Tibial nerve (tissue), 4 donors: ENCODE measurements around the gene SOCS6. TPM values are rescaled to one million over a fixed set of nuclear protein-coding genes. Genes with fewer than 3 reads are reported as not detected.

Experiments used
- DNase-seq, 2 donors: peaks; one replicate each; pipeline ENCODE4 v3.0.0-alpha.2; 2019; ENCODE audit warnings: low spot score in 2 of 2
- H3K27ac ChIP-seq, 4 donors: fragments of 200-600 bp; sonication (generic) in 3 of 4; one replicate each; pipeline ENCODE4 v1.5.1; 2017 to 2019; ENCODE audit warnings: mild to moderate bottlenecking in 1 of 4
- H3K27me3 ChIP-seq, 2 donors: fragments of 200-600 bp; sonication (generic) in 1 of 2; one replicate each; pipeline versions ENCODE4 v1.5.1 to v1.6.0; 2017 to 2019
- H3K36me3 ChIP-seq, 3 donors: fragments of 200-600 bp; sonication (generic); one replicate each; pipeline ENCODE4 v1.5.1; 2018 to 2019
- H3K4me1 ChIP-seq, 4 donors: fragments of 200-600 bp; sonication (generic) in 3 of 4; one replicate each; pipeline ENCODE4 v1.5.1; 2017 to 2019
- H3K4me3 ChIP-seq, 4 donors: fragments of 200-600 bp; sonication (generic) in 3 of 4; one replicate each; pipeline ENCODE4 v1.5.1; 2017 to 2019; ENCODE audit warnings: mild to moderate bottlenecking in 1 of 4, moderate library complexity in 1 of 4
- H3K9me3 ChIP-seq, 4 donors: fragments of 200-600 bp; sonication (generic) in 3 of 4; one replicate each; pipeline ENCODE4 v1.5.1; 2017 to 2019
- EP300 ChIP-seq, 2 donors: sonication (generic); formaldehyde crosslinking; IDR thresholded peaks; one replicate each; pipeline ENCODE4 v1.6.1; 2017; ENCODE audit warnings: antibody characterized with exemption in 2 of 2, mild to moderate bottlenecking in 1 of 2
- POLR2A ChIP-seq, 2 donors: fragments of 450-650 bp; IDR thresholded peaks; one replicate each; pipeline ENCODE4 v1.6.1; 2017; ENCODE audit warnings: antibody characterized with exemption in 2 of 2, mild to moderate bottlenecking in 2 of 2, moderate library complexity in 2 of 2
- WGBS, 2 donors: methylation state at CpG; one replicate each; pipeline ENCODE4 v1.1.5; 2018; 5-methylcytosine and 5-hydroxymethylcytosine counted together
- total RNA-seq, 4 donors: library from RNA; depleted of rRNA; stranded (reverse); fragments of >200 nt; gene quantifications; one replicate each; pipeline ENCODE4 v1.1.0, GENCODE V29; 2016
- TF ChIP-seq, protein P1 (sequence below), 5 experiments: fragments of 200-600 bp in 3 of 5; fragments of 450-650 bp in 2 of 5; sonication (generic) in 3 of 5; IDR thresholded peaks; one replicate each; pipeline ENCODE4 v1.5.1; 2016 to 2019; ENCODE audit warnings: antibody characterized with exemption in 5 of 5, mild to moderate bottlenecking in 3 of 5, moderate library complexity in 2 of 5

SOCS6 gene
- total RNA-seq, 4 donors from 2014 or later: 12.9 to 21.8 (median 18.2) TPM

DNA sequence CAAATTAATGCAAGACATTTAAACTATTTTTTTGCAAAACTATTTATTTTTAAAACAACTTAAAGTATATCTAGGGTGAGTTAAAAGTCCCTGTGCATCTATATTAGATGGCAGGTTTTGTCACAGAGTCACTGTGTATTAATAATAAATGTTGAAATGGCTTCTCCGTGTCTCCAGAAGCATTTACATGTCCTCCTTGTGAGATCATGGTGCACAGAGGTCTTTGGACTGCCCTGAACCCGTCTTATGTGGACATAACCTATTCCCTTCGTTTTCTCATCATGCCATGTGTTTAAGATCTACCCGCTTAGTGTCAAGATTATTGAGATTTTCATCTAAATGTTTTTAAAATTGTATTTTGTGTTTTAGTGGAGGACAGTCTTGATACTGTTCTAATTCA is 39.3 kb downstream of the SOCS6 start:
- Histone ChIP-seq H3K4me1 (peaks cover 0 to 31% (median 7%) of the 10 kb centered on the region in 4 donors), H3K27me3 (no peaks in the 10 kb centered on the region), H3K9me3 (no peaks in the 10 kb centered on the region), H3K4me3 (no peak overlapping the region), H3K36me3 (peaks cover 0 to 25% (median 0%) of the 10 kb centered on the region in 3 donors), H3K27ac (peak overlapping the region in 1 of 4 donors; percentile 61)
- TF ChIP-seq, protein P1, sequence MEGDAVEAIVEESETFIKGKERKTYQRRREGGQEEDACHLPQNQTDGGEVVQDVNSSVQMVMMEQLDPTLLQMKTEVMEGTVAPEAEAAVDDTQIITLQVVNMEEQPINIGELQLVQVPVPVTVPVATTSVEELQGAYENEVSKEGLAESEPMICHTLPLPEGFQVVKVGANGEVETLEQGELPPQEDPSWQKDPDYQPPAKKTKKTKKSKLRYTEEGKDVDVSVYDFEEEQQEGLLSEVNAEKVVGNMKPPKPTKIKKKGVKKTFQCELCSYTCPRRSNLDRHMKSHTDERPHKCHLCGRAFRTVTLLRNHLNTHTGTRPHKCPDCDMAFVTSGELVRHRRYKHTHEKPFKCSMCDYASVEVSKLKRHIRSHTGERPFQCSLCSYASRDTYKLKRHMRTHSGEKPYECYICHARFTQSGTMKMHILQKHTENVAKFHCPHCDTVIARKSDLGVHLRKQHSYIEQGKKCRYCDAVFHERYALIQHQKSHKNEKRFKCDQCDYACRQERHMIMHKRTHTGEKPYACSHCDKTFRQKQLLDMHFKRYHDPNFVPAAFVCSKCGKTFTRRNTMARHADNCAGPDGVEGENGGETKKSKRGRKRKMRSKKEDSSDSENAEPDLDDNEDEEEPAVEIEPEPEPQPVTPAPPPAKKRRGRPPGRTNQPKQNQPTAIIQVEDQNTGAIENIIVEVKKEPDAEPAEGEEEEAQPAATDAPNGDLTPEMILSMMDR (IDR thresholded peaks at IDR 0.05): no peak
- no peak for TF ChIP-seq POLR2A (IDR thresholded peaks at IDR 0.05)
- no peak for TF ChIP-seq EP300 (IDR thresholded peaks at IDR 0.05)
- DNase-seq: no peak
- 78 to 84% methylated on average over 4 of the region's 4 CpGs for WGBS, 2 donors

- no peak for DNase-seq
- H3K27me3 ChIP-seq: no peaks in the 10 kb centered on the region
- TF ChIP-seq POLR2A (IDR thresholded peaks at IDR 0.05) (no peak), EP300 (IDR thresholded peaks at IDR 0.05) (no peak)
- TF ChIP-seq, protein P1 (IDR thresholded peaks at IDR 0.05): no peak
- peak overlapping the region in 2 of 4 donors; percentile 38 to 61 for H3K27ac ChIP-seq
- H3K4me1 ChIP-seq: peaks cover 0 to 23% (median 7%) of the 10 kb centered on the region in 4 donors
- 35% methylated on average over 2 of the region's 2 CpGs for WGBS, 2 donors
- H3K36me3 ChIP-seq: peaks cover 0 to 24% (median 0%) of the 10 kb centered on the region in 3 donors
- H3K4me3 ChIP-seq: no peak overlapping the region
- H3K9me3 ChIP-seq: no peaks in the 10 kb centered on the region
Measured at GRCh38 chr18:70329071-70329470, 40.2 kb downstream of the SOCS6 start.

GRCh38 chr18:70330887-70331286 is 42.0 kb downstream of the SOCS6 start:
- H3K9me3 ChIP-seq: peaks cover 0 to 7% (median 0%) of the 10 kb centered on the region in 4 donors
- no peak overlapping the region for H3K4me3 ChIP-seq
- peak overlapping the region in 1 of 4 donors; percentile 2 for H3K27ac ChIP-seq
- peaks cover 0 to 23% (median 7%) of the 10 kb centered on the region in 4 donors for H3K4me1 ChIP-seq
- no peaks in the 10 kb centered on the region for H3K27me3 ChIP-seq
- no peak for DNase-seq
- 77 to 84% methylated on average over 6 of the region's 6 CpGs for WGBS, 2 donors
- no peak for TF ChIP-seq EP300 (IDR thresholded peaks at IDR 0.05)
- TF ChIP-seq, protein P1 (IDR thresholded peaks at IDR 0.05): no peak
- no peak for TF ChIP-seq POLR2A (IDR thresholded peaks at IDR 0.05)
- H3K36me3 ChIP-seq: peaks cover 0 to 11% (median 0%) of the 10 kb centered on the region in 3 donors

DNA sequence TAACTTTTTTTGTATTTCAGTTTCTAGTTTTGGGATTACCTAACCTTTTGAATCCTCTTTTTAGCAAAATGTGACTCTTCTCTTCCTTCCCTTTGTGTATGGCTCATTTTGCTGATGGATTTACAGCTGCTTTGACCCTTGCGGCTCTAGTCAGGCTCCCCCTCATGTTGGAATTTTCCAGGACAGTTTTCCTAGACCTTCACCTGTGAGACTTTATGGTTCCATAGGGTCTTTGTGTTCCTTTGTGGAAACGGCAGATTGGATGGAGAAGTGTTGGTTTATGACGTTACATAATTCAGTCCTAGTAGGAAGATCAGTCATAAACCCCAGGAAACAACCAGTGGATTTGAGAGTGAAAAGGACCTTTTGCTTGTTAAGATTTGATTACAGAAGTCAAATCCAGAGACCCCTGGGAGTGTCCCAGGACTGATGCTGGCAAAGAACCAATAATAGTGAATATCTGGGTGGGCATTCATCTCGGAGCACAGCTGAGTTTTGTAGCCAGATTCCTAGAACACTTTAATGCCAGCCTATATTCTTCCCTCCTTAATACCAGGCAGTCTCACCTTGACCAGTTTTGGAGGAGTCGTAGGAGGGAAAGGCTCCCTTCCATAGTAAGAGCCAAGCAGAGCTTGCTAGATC is 42.7 kb downstream of the SOCS6 start:
- Histone ChIP-seq H3K27me3 (no peaks in the 10 kb centered on the region), H3K4me3 (no peak overlapping the region), H3K9me3 (peaks cover 0 to 7% (median 0%) of the 10 kb centered on the region in 4 donors), H3K27ac (peak overlapping the region in 1 of 4 donors; percentile 2), H3K4me1 (peaks cover 0 to 23% (median 7%) of the 10 kb centered on the region in 4 donors), H3K36me3 (peaks cover 0 to 14% (median 0%) of the 10 kb centered on the region in 3 donors)
- no peak for DNase-seq
- WGBS, 2 donors: 55 to 63% methylated on average over 5 of the region's 5 CpGs
- no peak for TF ChIP-seq POLR2A (IDR thresholded peaks at IDR 0.05)
- no peak for TF ChIP-seq EP300 (IDR thresholded peaks at IDR 0.05)
- TF ChIP-seq, protein P1 (IDR thresholded peaks at IDR 0.05): no peak

GRCh38 chr18:70332694-70333093 is 43.8 kb downstream of the SOCS6 start:
- Histone ChIP-seq H3K9me3 (peaks cover 0 to 7% (median 0%) of the 10 kb centered on the region in 4 donors), H3K4me1 (peaks cover 0 to 23% (median 7%) of the 10 kb centered on the region in 4 donors), H3K27ac (no peak overlapping the region), H3K27me3 (no peaks in the 10 kb centered on the region), H3K36me3 (peaks cover 0 to 25% (median 0%) of the 10 kb centered on the region in 3 donors), H3K4me3 (no peak overlapping the region)
- TF ChIP-seq POLR2A (IDR thresholded peaks at IDR 0.05): no peak
- TF ChIP-seq, protein P1 (IDR thresholded peaks at IDR 0.05): no peak
- WGBS, 2 donors: 89 to 92% methylated on average over 1 of the region's 1 CpG
- no peak for DNase-seq
